HL-60 (cell line): ENCODE measurements around the gene PROZ.

Source experiments
- POLR2AphosphoS5 ChIP-seq: IDR thresholded peaks from 2 replicates; pipeline ENCODE4 v1.6.1; 2012; ENCODE audit warnings: low read depth
- TF ChIP-seq, protein P1 (sequence below): IDR thresholded peaks from one replicate; pipeline ENCODE4 v1.5.1; 2011; ENCODE audit warnings: low read length, control low read depth, inconsistent platforms; ENCODE audit not compliant: insufficient read depth

DNA sequence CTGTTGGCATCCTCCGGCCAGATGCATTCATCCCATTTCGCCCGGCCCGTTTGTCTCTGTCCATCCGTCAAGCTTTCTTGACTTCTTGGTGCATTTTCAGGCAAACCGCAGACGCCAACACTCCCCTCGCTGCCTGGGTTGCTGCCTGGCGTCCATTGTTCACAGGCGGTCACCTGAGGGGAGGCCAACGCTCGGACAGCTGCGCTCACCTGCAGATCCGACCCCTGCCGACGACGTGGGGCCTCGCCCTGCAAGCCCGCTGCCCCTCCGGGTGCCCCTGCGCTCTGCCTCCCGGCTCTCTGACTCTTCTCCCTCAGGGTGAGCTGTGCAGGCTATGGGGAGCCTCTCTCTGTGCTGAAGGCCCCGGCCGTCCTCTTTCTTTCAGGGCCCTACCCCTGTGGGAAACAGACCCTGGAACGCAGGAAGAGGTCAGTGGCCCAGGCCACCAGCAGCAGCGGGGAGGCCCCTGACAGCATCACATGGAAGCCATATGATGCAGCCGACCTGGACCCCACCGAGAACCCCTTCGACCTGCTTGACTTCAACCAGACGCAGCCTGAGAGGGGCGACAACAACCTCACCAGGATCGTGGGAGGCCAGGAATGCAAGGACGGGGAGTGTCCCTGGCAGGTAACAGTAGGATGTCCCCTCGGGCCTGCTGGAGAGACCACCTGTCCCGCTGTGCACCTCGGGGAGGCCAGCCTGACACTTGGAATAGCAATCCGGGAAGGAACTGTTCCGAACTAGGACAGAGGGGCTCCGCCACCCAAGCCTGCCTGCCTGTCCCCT, 14.8 kb upstream of the PROZ start:
- TF ChIP-seq, protein P1, sequence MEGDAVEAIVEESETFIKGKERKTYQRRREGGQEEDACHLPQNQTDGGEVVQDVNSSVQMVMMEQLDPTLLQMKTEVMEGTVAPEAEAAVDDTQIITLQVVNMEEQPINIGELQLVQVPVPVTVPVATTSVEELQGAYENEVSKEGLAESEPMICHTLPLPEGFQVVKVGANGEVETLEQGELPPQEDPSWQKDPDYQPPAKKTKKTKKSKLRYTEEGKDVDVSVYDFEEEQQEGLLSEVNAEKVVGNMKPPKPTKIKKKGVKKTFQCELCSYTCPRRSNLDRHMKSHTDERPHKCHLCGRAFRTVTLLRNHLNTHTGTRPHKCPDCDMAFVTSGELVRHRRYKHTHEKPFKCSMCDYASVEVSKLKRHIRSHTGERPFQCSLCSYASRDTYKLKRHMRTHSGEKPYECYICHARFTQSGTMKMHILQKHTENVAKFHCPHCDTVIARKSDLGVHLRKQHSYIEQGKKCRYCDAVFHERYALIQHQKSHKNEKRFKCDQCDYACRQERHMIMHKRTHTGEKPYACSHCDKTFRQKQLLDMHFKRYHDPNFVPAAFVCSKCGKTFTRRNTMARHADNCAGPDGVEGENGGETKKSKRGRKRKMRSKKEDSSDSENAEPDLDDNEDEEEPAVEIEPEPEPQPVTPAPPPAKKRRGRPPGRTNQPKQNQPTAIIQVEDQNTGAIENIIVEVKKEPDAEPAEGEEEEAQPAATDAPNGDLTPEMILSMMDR: no peak
- no peak for TF ChIP-seq POLR2AphosphoS5
